ENCODE results near the gene NAT8L.

NAT8L gene

DNA sequence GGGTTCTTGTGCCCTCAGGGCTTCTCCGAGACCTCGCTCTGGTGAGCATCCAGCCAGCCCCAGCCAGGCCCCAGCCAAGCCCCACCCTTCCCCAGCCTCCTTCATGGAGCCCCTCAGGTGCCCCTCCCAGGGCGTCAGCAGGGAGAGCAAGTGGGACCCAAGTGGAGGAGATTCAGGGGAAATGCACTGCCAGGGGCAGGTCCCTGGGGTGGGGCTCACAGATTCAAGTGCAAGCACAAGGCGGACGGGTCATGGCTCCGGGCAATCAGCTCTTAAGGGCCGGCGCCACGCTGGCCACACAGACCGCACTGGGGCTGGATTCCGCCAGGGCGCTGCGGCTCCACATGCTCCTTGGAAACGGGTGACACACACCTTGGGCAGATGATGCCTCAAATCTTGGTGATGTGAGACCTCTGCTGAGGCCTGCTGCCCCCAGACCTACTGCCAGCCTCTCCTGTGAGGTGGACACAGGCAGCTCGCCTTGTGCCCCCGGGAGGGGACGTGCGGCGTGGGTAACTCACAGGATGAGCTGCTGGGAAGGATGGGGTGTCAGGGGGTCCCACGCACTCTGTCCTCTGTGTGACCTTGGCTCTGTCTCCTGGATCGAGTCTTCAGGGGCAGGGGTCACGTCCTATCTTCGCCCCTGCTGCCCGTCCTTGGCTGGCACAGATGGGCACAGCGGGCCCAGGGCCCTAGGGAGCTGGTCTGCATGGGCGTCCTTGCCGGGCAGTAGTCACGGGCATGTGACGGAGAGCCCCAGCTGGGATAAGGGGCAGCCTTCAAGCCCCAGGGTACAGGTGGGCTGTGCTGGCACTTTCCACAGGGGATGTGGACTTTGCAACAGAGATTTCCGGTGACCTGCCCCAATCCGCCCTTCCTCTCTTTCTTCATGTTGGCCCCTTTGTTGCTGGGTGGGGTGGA, 17.1 kb downstream of the NAT8L start:
- no peak for DNase-seq (ENCODE audit: low read depth in 2 of 2)

DNA sequence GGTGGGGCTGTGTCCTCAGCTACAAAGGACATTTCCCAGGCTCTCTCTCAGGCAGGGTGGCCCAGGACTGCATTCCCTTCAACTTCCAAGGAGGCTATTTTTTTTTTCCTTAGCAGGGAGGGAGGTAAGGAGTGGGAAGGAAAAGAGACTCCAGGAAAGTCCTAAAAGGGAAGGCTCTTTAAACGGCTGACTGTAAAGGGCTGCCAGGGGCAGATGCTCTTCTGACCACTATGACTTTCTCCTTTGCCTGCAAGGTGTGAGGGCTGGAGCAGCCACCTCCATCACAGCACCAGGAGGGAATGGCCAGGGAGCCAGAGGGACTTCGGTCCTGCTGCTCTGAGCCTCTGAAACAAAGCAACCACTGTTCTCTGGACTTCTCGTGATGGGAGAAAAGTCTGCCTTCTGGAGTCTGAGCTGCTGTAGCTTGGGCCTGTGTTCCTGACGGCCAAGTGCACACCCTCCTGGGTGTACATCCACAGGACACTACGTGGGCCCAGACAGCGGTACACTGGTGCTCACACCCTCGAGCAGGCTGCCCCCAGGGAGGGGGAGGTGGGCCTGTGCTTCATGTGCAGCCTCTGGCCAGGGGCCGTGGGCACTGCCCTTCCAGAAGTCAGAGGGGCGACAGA, 17.9 kb downstream of the NAT8L start:
- no peak for DNase-seq (ENCODE audit: low read depth in 2 of 2)

DNA sequence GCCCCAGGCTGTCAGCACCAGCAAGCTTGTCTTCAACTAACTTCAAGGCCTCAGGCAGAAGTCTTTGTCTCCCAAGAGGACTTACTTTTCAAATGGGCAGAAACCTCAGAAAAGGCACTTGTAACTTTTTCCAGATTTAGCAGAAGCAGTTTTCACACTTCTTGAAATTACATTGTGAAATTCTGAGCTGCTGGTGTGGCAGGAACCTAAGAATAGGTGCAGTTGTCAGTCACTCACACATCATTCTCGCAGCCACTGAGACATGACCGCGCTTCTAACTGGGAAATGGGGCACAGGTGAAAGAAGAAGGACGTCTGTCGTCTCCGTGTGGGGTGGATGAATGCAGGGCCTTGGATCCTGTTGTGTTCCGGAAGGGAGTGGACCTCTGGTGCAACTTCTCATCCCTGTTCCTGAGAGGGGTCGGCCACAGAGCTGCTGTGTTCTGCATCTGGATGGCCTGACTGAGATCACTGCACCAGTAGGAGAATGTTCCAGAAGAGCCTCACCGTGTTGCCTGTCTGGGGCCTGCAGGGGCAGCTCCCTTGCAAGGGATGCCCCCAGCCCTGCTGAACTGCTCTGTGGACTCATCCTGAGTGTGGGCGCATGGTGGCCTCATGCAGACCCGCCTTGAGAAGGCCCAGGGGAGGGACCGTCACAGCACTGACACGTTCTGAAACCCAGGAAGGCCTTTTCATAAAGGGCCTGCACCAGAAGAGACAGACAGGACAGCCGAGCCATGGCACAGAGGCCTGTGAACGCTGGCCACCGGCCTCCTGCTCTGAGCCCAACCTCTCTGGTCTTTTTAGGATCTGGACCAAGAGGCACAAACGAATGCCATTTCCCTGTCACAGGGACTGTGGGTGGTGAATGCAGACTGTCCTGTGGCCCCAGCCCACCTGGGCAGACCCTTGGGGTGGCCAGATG, 18.7 kb downstream of the NAT8L start:
- no peak for DNase-seq (ENCODE audit: low read depth in 2 of 2)

DNA sequence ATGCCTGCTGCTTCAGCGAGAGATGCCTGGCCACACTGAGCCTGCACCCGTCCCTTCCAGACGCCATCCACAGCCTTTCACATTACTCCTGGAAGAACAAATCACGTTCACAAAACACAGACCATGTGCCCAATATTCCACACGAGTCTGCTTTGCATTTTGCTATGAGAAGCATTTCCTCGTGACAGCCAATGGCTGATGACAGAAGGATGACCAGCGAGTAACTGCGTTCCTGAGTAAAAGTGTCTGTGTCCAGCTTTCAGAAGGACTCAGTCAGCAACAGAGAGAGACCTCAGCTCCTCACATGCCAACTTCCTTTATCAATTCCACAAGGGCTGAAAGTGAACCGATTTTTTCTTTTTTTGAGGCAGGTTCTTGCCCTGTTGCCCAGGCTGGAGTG, 19.5 kb downstream of the NAT8L start:
- DNase-seq (ENCODE audit: low read depth in 2 of 2): no peak

DNA sequence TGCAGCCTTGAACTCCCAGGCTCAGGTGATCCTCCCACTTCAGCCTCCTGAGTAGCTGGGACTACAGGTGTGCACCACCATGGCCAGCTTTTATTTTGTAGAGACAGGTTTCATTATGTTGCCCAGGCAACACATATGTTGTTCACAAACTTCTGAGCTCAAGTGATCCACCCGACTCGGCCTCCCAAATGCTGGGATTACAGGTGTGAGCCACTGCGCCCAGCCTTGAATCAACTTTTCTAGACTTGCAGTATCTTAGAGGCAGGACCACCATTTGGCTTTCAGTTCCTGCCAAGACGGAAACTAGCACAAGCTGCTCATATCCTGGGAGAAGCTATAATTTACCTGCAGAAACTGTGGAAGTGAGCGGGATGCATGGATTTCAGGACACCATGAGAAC, 19.9 kb downstream of the NAT8L start:
- DNase-seq (ENCODE audit: low read depth in 2 of 2): no peak

DNA sequence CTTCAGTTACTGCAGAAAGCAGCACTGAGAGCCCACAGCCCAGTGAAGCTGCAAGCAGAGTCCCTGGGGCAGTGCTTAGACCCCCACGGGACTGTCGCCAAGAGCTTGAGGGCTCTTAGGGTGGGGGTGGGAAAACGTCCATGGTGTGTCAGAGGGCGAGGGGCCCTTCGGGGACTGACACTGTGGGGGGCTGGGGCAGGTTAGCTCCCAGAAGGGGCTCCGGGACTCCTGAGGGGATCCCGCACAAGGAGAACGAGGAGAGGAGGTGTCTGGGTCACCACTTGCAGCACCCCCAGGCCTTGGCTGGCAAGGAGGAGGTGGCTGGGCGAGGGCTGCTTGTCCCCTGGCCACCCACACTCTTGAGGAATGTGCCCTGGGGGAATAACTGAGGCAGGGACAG, 20.8 kb downstream of the NAT8L start:
- DNase-seq (ENCODE audit: low read depth in 2 of 2): no peak

DNA sequence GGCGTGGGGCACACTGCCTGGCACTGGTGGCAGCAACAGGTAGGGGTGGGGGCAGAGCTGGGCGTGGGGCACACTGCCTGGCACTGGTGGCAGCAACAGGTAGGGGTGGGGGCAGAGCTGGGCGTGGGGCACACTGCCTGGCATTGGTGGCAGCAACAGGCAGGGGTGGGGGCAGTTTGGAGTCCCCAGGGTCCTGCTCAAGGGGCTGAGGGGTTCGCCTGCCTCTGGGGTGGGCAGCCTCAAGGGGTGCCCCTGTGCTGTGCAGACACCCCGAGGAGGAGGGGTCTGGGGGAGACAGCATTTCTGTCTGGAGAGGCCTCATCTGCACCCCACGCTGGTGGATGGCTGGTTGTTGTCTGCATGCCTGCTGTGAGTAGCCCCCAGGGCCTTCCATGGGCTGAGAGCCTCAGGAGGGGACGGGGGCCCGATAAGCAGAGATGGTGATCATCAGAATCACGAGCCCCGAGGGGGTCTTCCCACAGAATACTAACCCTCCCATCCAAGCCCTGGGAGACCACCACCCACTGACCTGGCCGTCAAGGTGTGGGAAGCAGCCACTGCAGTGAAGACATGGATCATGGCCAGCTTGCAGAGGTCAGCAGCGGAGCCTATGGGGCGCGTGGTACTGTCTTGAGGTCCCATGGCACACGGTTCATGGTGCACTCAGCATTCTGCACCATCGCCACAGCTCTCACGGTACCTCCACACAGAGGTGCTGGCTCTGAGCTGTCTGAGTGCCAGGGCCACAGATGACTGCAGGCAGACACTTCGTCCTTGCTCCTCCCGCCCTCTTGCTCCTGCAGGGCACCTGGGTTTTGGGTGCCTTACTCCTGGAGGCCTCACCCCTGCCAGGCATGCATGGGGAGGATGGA, 21.5 kb downstream of the NAT8L start:
- no peak for DNase-seq (ENCODE audit: low read depth in 2 of 2)

DNA sequence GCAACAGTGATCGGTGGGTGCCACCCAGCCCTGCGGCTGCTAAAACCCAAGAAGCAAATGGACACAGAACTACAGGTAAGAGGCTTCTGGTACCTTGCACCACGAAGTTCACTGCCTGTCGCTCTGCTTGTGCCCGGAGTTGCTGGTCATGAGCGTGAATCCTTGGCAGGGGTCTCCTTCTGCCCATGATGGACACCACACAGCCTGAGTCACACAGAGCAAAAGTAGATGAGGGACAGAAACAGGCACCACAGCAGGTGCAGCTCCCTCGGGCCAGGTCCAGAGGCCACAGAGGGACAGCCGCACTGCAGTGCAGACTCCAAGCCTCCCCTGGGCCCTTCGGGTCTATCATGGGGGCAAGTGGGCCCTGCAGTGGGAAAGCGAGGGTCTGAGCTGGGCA, 22.4 kb downstream of the NAT8L start:
- DNase-seq (ENCODE audit: low read depth in 2 of 2): no peak

DNA sequence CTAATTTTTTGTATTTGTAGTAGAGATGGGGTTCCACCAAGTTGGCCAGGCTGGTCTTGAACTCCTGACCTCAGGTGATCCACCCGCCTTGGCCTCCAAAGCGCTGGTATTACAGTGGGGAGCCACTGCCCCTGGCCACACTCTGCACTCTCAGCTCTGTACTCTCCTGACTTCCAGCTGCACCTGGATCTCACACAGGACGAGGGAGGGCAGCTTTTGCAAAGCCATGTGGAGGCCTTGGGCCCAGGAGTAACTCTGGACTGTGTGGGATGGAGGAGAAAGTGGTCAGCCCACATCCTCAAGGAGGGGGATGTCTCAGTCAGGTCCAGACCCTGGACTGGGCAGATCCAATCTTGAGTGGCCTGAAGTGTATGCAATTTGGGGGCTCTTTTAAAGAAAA, 23.0 kb downstream of the NAT8L start:
- DNase-seq (ENCODE audit: low read depth in 2 of 2): no peak

DNA sequence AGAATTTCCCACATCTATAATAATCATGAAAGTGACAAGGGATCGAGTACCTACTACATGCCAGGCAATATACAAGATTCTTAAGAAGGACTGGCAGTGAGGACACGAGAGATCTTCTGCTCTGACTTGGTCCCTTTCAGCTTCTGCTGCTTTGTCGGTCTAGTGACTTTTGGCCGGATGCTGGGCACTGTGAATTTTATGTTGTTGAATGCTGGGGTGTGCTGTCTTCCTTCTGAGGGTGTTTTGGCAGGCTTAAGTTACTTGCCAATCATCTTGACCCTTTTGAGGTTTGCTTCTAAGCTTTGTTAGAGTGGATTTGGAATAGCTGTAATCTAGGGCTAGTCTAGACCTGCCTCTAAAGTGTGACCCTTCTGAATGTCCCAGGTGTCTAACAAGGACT, 23.5 kb downstream of the NAT8L start:
- DNase-seq (ENCODE audit: low read depth in 2 of 2): no peak

DNA sequence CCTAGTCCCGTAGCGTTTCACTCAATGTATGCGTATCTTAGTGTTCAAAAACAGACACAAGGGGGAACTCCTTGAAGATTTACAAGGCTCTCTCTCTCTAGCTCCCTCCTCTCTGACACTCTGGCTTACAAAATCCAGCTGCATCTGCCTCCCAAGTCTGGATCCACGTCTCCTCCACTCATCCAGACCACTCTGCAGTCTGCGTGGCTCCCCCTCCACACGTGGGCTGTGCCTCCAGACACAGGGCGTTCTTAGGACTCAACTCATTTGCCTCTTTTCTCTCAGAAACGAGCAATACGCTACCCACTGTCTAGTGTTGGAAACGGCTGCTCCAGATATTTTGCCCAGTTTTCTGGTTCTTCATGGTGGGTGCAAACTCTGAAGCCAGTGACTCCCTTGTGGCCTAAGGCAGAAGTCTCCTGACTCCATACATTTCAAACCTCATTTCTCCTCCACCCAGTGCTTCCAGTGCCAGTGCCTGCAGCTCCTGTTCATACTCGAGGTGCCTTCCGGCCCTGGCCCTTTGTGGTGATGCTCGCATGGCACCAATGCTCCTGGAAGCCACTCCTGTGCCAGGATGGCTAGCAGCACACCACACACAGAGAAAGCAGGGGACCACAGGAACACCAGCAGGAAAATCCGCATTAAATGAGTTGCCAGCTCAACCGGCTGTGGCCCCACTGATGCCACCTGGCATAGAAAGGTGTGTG, 24.1 kb downstream of the NAT8L start:
- DNase-seq (ENCODE audit: low read depth in 2 of 2): no peak

DNA sequence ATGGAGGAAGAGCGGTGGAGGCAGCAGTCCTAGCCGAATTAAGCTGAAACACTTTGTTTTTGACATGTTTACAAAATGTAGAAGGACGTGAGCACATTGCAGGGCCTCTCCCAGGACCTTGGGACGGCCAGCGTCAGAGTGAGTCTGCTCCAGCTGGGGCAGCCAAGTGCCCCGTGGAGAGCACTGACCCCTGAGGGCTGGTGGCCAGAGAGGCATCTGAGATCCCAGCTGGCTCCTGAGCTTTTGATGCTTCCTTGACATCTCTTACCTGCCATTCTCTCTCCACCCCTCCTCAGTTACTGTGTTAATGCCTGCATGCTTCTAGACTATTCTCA, 24.7 kb downstream of the NAT8L start:
- DNase-seq (ENCODE audit: low read depth in 2 of 2): no peak

DNA sequence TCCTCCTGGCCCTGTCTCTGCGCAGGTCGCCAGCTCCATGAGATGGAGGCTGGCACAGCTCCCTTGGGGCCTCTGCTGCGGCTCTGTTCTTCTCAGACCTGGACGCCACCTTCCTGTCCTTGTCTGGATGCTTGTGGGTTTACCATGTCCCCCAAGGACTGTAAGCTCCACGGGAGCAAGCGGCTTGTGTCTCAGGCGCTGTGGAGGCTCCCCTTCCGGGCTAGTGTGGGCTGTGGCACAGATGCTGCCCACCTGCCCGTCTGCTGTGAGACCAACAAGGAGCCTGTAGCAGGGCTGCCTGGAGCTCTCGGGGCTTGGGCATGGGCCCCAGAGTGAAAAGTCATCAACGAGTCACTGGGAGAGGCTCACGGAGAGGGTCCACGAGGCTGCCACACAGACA, 25.2 kb downstream of the NAT8L start:
- no peak for DNase-seq (ENCODE audit: low read depth in 2 of 2)

DNA sequence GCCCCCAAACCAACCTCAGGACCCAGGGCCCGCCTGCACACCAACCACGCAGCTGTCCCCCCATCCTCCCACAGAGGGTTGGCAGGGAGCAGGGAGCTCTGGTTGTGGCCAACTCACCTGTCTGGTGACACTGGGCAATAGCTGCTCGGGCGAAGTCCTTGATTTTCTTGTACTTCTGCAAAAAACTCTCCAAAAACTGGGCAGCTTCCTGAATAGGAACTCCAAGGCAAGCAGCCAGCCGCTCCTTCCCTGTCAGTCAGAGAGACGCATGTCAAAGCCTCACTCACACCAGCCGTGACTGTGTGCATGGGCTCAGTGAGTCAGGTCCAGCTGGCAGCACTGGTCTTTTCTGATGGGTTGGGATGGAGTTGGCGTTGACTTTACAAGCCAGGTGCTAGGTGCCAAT, 26.4 kb downstream of the NAT8L start:
- DNase-seq (ENCODE audit: low read depth in 2 of 2): no peak

DNA sequence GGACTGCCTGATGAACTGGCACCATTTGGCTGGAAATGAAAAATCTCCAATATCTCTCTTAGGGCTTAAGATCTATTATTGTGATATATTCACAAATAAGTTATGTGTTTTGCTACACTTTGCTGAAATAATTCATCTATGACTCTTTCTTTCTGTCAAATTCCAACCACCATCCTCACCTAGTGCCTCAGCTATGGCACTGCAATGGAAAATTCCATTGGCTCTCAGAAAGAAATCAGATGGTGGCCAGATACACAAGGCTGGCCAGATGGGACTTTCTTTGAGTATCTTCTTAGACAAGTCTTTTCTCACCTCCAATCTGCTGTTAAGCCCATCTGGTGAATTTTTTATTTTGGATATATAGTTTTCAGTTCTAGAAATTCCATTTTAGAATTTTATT, 28.0 kb downstream of the NAT8L start:
- DNase-seq (ENCODE audit: low read depth in 2 of 2): no peak

DNA sequence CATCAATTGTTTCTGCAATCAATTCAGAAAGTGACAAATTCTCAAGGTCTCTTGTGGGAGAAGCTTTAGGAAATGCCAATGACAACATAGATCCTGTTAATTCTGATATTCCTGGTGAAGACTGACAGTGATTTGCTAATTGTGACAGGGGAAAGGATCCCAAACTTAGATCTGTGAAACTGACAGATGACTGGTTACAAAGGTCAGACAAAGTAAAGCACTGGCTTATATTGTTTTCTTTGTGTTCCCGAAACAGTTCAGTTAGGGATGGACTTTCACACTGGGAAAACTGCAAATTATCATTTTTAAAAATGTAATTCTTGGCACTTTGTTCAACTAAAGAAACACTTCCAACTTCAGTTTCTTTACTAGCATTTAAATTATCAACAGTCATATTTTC, 30.1 kb downstream of the NAT8L start:
- no peak for DNase-seq (ENCODE audit: low read depth in 2 of 2)

DNA sequence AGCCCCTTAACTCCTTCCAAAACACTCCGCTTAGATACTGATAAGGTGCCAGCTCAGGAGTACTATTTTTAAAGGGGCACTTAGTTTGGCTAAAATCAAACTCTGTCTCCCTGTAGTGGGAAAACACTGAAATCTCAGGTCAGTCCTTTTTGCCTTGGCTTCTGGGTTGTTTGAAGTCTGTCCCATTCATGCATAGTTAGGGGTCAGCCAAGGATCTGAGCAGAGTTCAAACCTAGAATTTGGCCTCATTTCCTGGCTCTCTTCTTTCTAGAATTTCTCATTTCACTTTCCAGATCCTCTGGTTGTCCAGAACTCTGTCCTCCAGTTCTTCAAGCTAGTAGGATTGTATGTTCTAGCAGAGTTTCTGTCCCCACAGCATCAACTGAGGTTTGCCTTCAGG, 31.5 kb downstream of the NAT8L start:
- DNase-seq (ENCODE audit: low read depth in 2 of 2): no peak

DNA sequence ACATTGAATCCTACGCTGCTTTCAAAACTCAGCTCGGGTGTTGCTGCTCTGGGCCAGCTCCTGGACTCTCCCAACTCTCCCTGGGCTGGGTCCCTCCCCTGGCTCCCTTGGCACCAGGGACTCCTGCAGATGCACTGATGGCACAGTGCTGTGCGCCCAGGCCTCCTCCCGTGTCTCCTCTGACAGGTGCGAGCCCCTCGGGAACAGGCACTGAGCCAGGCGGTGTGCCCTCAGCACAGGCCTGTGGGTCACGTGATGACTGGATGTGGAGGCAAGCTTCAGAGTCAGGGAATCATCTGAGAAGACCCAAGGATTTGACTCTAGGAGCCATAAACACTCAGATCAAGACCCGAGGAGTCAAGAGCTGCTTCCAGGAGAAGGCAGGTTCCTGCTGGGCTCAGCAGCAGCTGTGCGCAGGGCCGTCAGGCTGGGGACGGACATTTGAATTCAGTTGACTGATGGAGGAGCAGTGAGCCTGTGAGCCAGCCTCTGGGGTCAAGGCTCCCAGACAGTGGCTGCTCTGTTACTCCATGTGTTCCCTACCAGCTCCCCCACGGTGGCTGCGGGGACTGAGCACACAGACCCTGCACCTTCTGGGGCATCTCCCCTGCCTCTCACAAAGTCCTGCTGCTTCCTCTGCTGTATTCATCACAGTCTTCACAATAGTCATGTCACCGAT, 33.0 kb downstream of the NAT8L start:
- no peak for DNase-seq (ENCODE audit: low read depth in 2 of 2)

DNA sequence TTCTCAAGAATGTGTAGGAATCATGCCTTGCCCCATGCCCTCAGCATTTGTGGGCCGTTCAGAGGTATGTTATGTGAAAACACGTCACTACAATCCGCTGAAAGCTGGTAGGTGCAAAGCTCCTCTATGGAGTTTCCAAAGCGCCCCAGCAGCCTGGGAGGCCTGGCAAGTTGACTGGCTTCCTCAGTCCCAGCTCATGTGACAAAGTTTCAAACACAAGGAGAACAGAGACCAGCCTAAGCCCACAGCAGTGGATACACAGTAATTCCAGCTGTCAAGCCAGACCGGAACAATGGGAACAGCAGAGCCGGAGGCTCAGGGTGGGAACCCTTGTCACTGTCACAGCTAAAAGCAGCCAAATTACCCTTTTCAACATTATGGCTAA, 33.5 kb downstream of the NAT8L start:
- no peak for DNase-seq (ENCODE audit: low read depth in 2 of 2)

DNA sequence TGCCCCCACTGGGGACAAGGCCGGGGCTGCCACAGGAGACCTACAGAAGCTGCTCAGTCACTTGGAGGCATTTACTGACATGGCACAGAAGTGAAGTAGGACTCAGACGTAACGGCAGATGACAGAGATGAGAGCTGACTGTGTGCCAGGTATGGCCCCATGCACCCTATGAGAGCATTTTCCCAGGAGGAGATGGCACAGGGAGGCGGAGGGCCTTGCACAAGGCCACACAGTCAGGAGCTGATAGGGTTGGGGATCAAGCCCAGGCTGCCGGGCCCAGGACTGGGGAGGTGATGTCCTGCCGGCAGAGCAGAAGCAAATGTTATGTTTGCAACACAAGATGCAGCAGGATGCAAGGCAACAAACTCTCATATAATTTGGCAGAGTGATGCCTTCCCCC, 34.1 kb downstream of the NAT8L start:
- DNase-seq (ENCODE audit: low read depth in 2 of 2): no peak

All from stimulated activated CD4-positive, alpha-beta T cell treated with anti-CD3 and anti-CD28 coated beads, Interleukin-12 subunit alpha, Interleukin-12 subunit beta, amount 100 ng/mL, for 24 hours (primary cell).